ENCODE data around the gene CACNA1C. TPM values are rescaled to one million over a fixed set of nuclear protein-coding genes. Genes with fewer than 3 reads are reported as not detected.

CACNA1C gene
- total and polyA plus RNA-seq, 2 donors (not counting 1 experiment from before 2014, with no cell fraction given), result 7.6 to 11.4 TPM

GRCh38 chr12:2541631-2542204 lies 488.9 kb downstream of the CACNA1C start:
- H3K4me2 ChIP-seq (ENCODE audit: extremely low read depth, insufficient read depth, low read length), result no peak overlapping the region
- no peak overlapping the region for H2AFZ ChIP-seq (ENCODE audit: low read length)

GRCh38 chr12:2543801-2544200 lies 491.0 kb downstream of the CACNA1C start:
- Histone ChIP-seq H3K27ac (ENCODE audit: insufficient read depth, low read length) (no peak overlapping the region), H3K9me3 (ENCODE audit: control insufficient read depth, insufficient read depth, low read depth, low read length) (no peaks in the 10 kb centered on the region), H3K36me3 (ENCODE audit: control insufficient read depth, insufficient read depth, low read length) (no peaks in the 10 kb centered on the region), H3K4me3 (replicated peaks in 1 of 4; ENCODE audit: control extremely low read depth in 1 of 4, insufficient read depth in 1 of 4, low read depth in 3 of 4, low read length in 4 of 4) (no peak overlapping the region), H4K20me1 (ENCODE audit: control insufficient read depth, extremely low read depth, insufficient read depth, low read length) (no peaks in the 10 kb centered on the region), H2AFZ (ENCODE audit: low read length) (no peak overlapping the region), H3K27me3 (ENCODE audit: control insufficient read depth, insufficient read depth, low read length) (no peaks in the 10 kb centered on the region), H3K9ac (ENCODE audit: insufficient read depth, low read length) (no peak overlapping the region), H3K4me1 (ENCODE audit: control insufficient read depth, extremely low read depth, insufficient read depth, low read length) (no peaks in the 10 kb centered on the region), H3K79me2 (ENCODE audit: control insufficient read depth, insufficient read depth, low read length) (no peaks in the 10 kb centered on the region), H3K4me2 (ENCODE audit: extremely low read depth, insufficient read depth, low read length) (no peak overlapping the region)
- DNase-seq (ENCODE audit: low read depth in 2 of 2), result no peak
- no peak for TF ChIP-seq CTCF (conservative IDR thresholded peaks at IDR 0.05 in 1 of 2, IDR thresholded peaks at IDR 0.05 in 1 of 2; ENCODE audit: low read depth in 1 of 2, low read length in 2 of 2)
- no peak for TF ChIP-seq EZH2 (IDR thresholded peaks at IDR 0.05; ENCODE audit: low read length, missing control alignments)

More at GRCh38 chr12:2541631-2542204, 488.9 kb downstream of the CACNA1C start:
- H3K27me3 ChIP-seq (ENCODE audit: control insufficient read depth, insufficient read depth, low read length), result no peaks in the 10 kb centered on the region
- no peaks in the 10 kb centered on the region for H3K4me1 ChIP-seq (ENCODE audit: control insufficient read depth, extremely low read depth, insufficient read depth, low read length)
- no peaks in the 10 kb centered on the region for H3K79me2 ChIP-seq (ENCODE audit: control insufficient read depth, insufficient read depth, low read length)
- no peak overlapping the region for H3K4me3 ChIP-seq (replicated peaks in 1 of 4; ENCODE audit: control extremely low read depth in 1 of 4, insufficient read depth in 1 of 4, low read depth in 3 of 4, low read length in 4 of 4)
- no peaks in the 10 kb centered on the region for H4K20me1 ChIP-seq (ENCODE audit: control insufficient read depth, extremely low read depth, insufficient read depth, low read length)
- H3K27ac ChIP-seq (ENCODE audit: insufficient read depth, low read length), result no peak overlapping the region
- H3K9ac ChIP-seq (ENCODE audit: insufficient read depth, low read length), result no peak overlapping the region
- H3K9me3 ChIP-seq (ENCODE audit: control insufficient read depth, insufficient read depth, low read depth, low read length), result no peaks in the 10 kb centered on the region
- no peaks in the 10 kb centered on the region for H3K36me3 ChIP-seq (ENCODE audit: control insufficient read depth, insufficient read depth, low read length)
- TF ChIP-seq CTCF (conservative IDR thresholded peaks at IDR 0.05 in 1 of 2, IDR thresholded peaks at IDR 0.05 in 1 of 2; ENCODE audit: low read depth in 1 of 2, low read length in 2 of 2) (no peak), EZH2 (IDR thresholded peaks at IDR 0.05; ENCODE audit: low read length, missing control alignments) (no peak)
- DNase-seq (ENCODE audit: low read depth in 2 of 2), result no peak

GRCh38 chr12:2544230-2544629 lies 491.4 kb downstream of the CACNA1C start:
- Histone ChIP-seq H3K9me3 (ENCODE audit: control insufficient read depth, insufficient read depth, low read depth, low read length) (no peaks in the 10 kb centered on the region), H3K9ac (ENCODE audit: insufficient read depth, low read length) (no peak overlapping the region), H3K4me2 (ENCODE audit: extremely low read depth, insufficient read depth, low read length) (no peak overlapping the region), H3K4me1 (ENCODE audit: control insufficient read depth, extremely low read depth, insufficient read depth, low read length) (no peaks in the 10 kb centered on the region), H3K27ac (ENCODE audit: insufficient read depth, low read length) (no peak overlapping the region), H3K79me2 (ENCODE audit: control insufficient read depth, insufficient read depth, low read length) (no peaks in the 10 kb centered on the region), H3K4me3 (replicated peaks in 1 of 4; ENCODE audit: control extremely low read depth in 1 of 4, insufficient read depth in 1 of 4, low read depth in 3 of 4, low read length in 4 of 4) (no peak overlapping the region), H4K20me1 (ENCODE audit: control insufficient read depth, extremely low read depth, insufficient read depth, low read length) (no peaks in the 10 kb centered on the region), H3K27me3 (ENCODE audit: control insufficient read depth, insufficient read depth, low read length) (no peaks in the 10 kb centered on the region), H2AFZ (ENCODE audit: low read length) (no peak overlapping the region), H3K36me3 (ENCODE audit: control insufficient read depth, insufficient read depth, low read length) (no peaks in the 10 kb centered on the region)
- no peak for DNase-seq (ENCODE audit: low read depth in 2 of 2)
- no peak for TF ChIP-seq CTCF (conservative IDR thresholded peaks at IDR 0.05 in 1 of 2, IDR thresholded peaks at IDR 0.05 in 1 of 2; ENCODE audit: low read depth in 1 of 2, low read length in 2 of 2)
- no peak for TF ChIP-seq EZH2 (IDR thresholded peaks at IDR 0.05; ENCODE audit: low read length, missing control alignments)
